ENCODE measurements around the gene RFNG. TPM values are rescaled to one million over a fixed set of nuclear protein-coding genes. Genes with fewer than 3 reads are reported as not detected.
A peak's percentile ranks its signal among the peaks of the same experiment; 100 is the strongest.

The RFNG gene
- total RNA-seq, 1 experiment from 2014 or later: 40.4 TPM

DNA sequence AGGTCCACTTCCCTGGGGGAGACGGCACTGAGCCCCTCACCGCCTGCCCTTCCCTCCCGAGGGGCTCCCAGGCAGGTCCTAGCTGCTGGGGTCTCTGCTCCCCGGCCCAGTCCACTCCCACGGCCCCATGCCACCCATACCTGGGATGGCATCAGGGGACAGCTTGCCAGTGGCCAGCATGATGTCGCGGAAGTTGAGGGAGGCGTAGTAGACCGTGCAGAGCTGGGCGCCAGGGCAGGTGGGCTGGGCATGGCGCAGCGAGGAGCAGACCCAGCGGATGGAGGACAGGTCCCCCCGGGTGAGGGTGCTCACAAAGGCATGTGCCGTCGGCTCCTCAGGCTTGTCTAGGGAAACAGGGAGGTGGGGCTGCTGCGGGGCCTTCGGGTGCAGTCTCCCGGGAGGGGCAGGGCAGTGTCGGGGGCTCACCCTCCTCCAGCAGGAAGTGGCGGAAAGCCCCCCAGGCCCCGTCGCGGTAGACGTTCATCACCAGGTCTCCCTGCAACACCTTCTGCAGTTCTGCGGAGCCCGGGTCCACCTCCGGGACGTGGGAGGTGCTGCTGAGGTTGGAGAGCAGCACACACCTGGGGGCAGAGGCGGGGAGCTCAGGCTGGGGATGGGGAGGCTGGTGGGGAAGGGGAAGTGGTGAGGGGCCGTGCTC, 32.9 kb upstream of the RFNG start:
- Histone ChIP-seq H3K79me2 (ENCODE audit: low read depth) (no peaks in the 10 kb centered on the region), H3F3A (ENCODE audit: insufficient read depth, low read depth) (peaks cover 6% of the 10 kb centered on the region; the same call in 1 of the 2 replicates), H3K4me3 (no peak overlapping the region), H3K27me3 (ENCODE audit: insufficient read depth, low read depth) (no peaks in the 10 kb centered on the region), H3K9me3 (ENCODE audit: insufficient read depth, low read depth) (no peaks in the 10 kb centered on the region), H2AFZ (no peak overlapping the region), H3K36me3 (ENCODE audit: low read depth) (no peaks in the 10 kb centered on the region), H3K9me2 (ENCODE audit: insufficient read depth) (no peaks in the 10 kb centered on the region), H3K27ac (no peak overlapping the region), H4K20me1 (ENCODE audit: insufficient read depth) (peaks cover 14% of the 10 kb centered on the region), H3K4me1 (replicated peaks; ENCODE audit: insufficient read depth) (no peaks in the 10 kb centered on the region), H3K4me2 (no peak overlapping the region)
- TF ChIP-seq, protein P1, sequence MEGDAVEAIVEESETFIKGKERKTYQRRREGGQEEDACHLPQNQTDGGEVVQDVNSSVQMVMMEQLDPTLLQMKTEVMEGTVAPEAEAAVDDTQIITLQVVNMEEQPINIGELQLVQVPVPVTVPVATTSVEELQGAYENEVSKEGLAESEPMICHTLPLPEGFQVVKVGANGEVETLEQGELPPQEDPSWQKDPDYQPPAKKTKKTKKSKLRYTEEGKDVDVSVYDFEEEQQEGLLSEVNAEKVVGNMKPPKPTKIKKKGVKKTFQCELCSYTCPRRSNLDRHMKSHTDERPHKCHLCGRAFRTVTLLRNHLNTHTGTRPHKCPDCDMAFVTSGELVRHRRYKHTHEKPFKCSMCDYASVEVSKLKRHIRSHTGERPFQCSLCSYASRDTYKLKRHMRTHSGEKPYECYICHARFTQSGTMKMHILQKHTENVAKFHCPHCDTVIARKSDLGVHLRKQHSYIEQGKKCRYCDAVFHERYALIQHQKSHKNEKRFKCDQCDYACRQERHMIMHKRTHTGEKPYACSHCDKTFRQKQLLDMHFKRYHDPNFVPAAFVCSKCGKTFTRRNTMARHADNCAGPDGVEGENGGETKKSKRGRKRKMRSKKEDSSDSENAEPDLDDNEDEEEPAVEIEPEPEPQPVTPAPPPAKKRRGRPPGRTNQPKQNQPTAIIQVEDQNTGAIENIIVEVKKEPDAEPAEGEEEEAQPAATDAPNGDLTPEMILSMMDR (conservative IDR thresholded peaks at IDR 0.05): no peak
- TF ChIP-seq EZH2 (IDR thresholded peaks at IDR 0.05; ENCODE audit: low read depth): no peak
- ChIA-PET CTCF (interaction anchor here (0.6 kb wide), 1 partner anchor 11 kb away, joined by 3 read pairs; no protein-coding TSS in a partner anchor), POLR2A (ENCODE audit: unreplicated experiment) (no interaction called here)
- BruUV-seq (replicated peaks): TSS peak; percentile 0
- intact Hi-C loops (cut with micrococcal nuclease; ENCODE audit: unreplicated experiment): no loop called here
- DNase-seq: no peak

DNA sequence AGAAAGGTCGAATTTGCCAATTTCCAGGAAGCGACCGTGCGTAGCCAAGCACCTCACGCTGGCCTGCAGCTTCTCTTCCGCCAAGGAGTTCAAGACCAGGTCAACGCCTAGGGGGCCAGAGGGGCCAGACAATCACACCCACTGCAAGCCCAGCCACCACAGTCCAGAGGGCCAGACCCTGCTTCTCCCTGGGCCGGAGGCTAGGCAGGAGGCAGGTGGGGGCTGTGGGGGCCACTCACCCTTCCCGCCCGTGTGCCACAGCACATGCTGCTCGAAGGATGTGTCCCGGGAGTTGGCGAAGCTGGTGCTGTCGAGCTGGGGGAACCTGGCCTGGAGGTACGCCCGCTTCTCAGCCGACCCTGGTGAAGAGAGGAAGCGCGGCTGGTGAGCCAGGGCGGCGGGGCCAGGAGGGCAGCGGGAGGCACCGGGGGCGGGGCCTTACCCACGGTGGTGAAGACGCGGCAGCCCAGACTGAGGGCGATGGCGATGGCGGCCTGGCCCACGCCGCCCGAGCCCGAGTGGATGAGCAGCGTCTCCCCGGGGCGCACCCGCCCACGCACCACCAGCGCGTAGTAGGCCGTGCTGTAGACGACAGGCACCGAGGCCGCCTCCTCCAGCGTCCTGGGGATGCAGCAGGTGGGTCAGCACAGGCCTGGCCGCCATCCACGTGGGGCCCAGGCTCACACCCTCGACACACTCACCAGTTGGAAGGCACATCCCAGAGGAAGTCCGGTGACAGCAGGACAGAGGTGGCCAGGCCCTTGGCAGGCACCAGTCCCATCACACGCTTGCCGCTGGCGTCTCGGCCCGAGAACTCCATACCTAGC, 32.1 kb upstream of the RFNG start:
- ChIA-PET POLR2A (ENCODE audit: unreplicated experiment) (no interaction called here), CTCF (no interaction called here)
- intact Hi-C loops (cut with micrococcal nuclease; ENCODE audit: unreplicated experiment): no loop called here
- Histone ChIP-seq H3K27me3 (ENCODE audit: insufficient read depth, low read depth) (no peaks in the 10 kb centered on the region), H2AFZ (no peak overlapping the region), H3K9me3 (ENCODE audit: insufficient read depth, low read depth) (no peaks in the 10 kb centered on the region), H3K4me2 (no peak overlapping the region), H3K36me3 (ENCODE audit: low read depth) (no peaks in the 10 kb centered on the region), H3K9me2 (ENCODE audit: insufficient read depth) (no peaks in the 10 kb centered on the region), H3K27ac (no peak overlapping the region), H4K20me1 (ENCODE audit: insufficient read depth) (peaks cover 14% of the 10 kb centered on the region), H3K79me2 (ENCODE audit: low read depth) (no peaks in the 10 kb centered on the region), H3K4me1 (replicated peaks; ENCODE audit: insufficient read depth) (no peaks in the 10 kb centered on the region), H3F3A (ENCODE audit: insufficient read depth, low read depth) (peaks cover 6% of the 10 kb centered on the region; the same call in 1 of the 2 replicates), H3K4me3 (no peak overlapping the region)
- DNase-seq: no peak
- TF ChIP-seq, protein P1 (conservative IDR thresholded peaks at IDR 0.05): no peak
- TF ChIP-seq EZH2 (IDR thresholded peaks at IDR 0.05; ENCODE audit: low read depth): no peak
- no TSS peak for BruUV-seq (replicated peaks)

DNA sequence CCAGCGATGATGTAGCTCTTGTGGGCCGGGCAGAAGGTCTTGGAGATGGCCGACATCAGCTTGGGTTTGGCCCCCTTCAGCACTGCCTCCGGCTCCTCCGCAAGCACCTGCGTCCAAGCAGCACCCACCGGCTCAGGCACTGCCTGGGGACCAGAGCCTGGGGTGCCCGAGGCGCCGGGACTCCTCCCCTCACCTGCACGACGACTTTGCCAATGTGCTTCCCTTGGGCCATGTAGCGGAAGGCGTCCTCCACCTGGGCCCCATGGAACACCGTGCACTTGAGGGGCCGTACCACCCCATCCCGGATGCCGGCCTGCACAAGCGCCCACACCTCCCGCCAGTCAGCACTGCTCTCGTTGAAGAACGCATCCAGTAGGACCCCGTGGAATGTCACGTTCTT, 31.4 kb upstream of the RFNG start:
- H3K36me3 ChIP-seq (ENCODE audit: low read depth): no peaks in the 10 kb centered on the region
- BruUV-seq (replicated peaks): no TSS peak
- CTCF ChIA-PET: no interaction called here
- H3K9me2 ChIP-seq (ENCODE audit: insufficient read depth): no peaks in the 10 kb centered on the region
- H3K4me3 ChIP-seq: no peak overlapping the region
- TF ChIP-seq EZH2 (IDR thresholded peaks at IDR 0.05; ENCODE audit: low read depth): no peak
- TF ChIP-seq, protein P1 (conservative IDR thresholded peaks at IDR 0.05): no peak
- intact Hi-C loops (cut with micrococcal nuclease; ENCODE audit: unreplicated experiment): no loop called here
- DNase-seq: no peak
- H3F3A ChIP-seq (ENCODE audit: insufficient read depth, low read depth): peaks cover 6% of the 10 kb centered on the region; the same call in 1 of the 2 replicates
- H3K9me3 ChIP-seq (ENCODE audit: insufficient read depth, low read depth): no peaks in the 10 kb centered on the region
- POLR2A ChIA-PET (ENCODE audit: unreplicated experiment): no interaction called here
- H2AFZ ChIP-seq: no peak overlapping the region
- no peak overlapping the region for H3K27ac ChIP-seq
- H3K4me1 ChIP-seq (replicated peaks; ENCODE audit: insufficient read depth): no peaks in the 10 kb centered on the region
- H3K27me3 ChIP-seq (ENCODE audit: insufficient read depth, low read depth): no peaks in the 10 kb centered on the region
- H3K79me2 ChIP-seq (ENCODE audit: low read depth): no peaks in the 10 kb centered on the region
- H4K20me1 ChIP-seq (ENCODE audit: insufficient read depth): peaks cover 14% of the 10 kb centered on the region
- H3K4me2 ChIP-seq: no peak overlapping the region

Measured in PC-9 (cell line).